ENCODE results near the gene CEND1.

CEND1 gene

DNA sequence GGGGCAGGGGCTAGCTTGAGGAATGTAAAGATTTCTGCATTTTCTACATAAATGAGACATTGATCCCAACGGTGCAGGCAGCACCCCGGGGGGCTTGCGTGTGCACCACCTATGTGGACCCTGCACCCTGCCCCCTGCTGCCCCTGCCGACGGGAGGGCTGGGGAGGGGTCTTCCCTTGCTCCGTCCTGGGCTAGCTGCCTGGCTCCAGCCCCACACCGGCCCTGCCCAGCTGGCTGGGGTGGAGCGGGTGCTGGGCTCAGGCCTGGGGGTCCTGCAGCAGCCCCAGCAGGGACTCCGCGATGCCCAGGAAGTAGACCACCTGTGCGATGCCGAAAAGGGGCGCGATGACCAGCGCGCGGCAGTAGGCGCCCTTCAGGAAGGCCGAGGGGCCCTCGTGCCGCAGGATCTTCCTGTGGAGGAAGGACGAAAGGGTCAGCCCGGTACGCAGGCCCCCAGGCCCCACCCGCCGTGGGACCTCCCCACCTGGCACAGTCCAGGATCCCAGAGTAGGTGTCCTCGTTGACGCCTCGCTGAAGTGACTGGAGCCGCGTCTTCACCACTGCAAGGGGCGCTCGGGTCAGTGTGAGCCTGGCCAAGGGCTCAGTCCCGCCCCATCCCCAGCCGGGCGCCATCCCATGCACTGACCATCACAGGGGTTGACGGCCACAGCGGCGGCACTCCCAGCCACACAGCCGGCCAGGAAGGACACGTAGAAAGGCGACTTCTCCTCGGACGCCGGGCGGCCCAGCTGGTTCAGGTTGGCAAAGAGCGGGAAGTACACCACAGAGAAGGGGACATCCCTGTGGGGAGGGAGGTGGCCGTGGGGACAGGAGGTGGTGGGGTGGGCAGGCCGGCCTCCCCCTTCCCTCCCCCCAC is 2.0 kb upstream of the CEND1 start:
- Histone ChIP-seq H4K20me1 (ENCODE audit: control insufficient read depth, insufficient read depth, low read depth, low read length) (peaks cover 3% of the 10 kb centered on the region; the same call in 1 of the 2 replicates), H3K9me2 (replicated peaks; ENCODE audit: control insufficient read depth, low read length) (no peaks in the 10 kb centered on the region), H3K79me2 (ENCODE audit: control insufficient read depth, low read length) (peaks cover 22% of the 10 kb centered on the region), H3K9me3 (ENCODE audit: control insufficient read depth, insufficient read depth, low read length) (no peaks in the 10 kb centered on the region), H3K36me3 (ENCODE audit: control insufficient read depth, low read length) (peaks cover 10% of the 10 kb centered on the region; the same call in 1 of the 2 replicates), H3K4me3 (ENCODE audit: low read length) (no peak overlapping the region), H3K4me2 (ENCODE audit: low read length) (no peak overlapping the region), H3K27me3 (ENCODE audit: control insufficient read depth, low read length) (no peaks in the 10 kb centered on the region), H3K4me1 (ENCODE audit: control insufficient read depth, low read length) (peaks cover 43% of the 10 kb centered on the region), H3F3A (ENCODE audit: control insufficient read depth, insufficient read depth) (peaks cover 8% of the 10 kb centered on the region; the same call in 1 of the 2 replicates), H3K27ac (ENCODE audit: low read depth, low read length) (no peak overlapping the region)
- TF ChIP-seq CTCF (IDR thresholded peaks at IDR 0.05; ENCODE audit: low read depth, low read length, poor library complexity, severe bottlenecking) (no peak), EZH2phosphoT487 (IDR thresholded peaks at IDR 0.05; ENCODE audit: borderline replicate concordance, low read length) (no peak)

GRCh38 chr11:790721-791564 is 1.1 kb upstream of the CEND1 start:
- H3K9me2 ChIP-seq (replicated peaks; ENCODE audit: control insufficient read depth, low read length), result no peaks in the 10 kb centered on the region
- no peaks in the 10 kb centered on the region for H3K27me3 ChIP-seq (ENCODE audit: control insufficient read depth, low read length)
- H3K4me1 ChIP-seq (ENCODE audit: control insufficient read depth, low read length), result peaks cover 35% of the 10 kb centered on the region
- peaks cover 10% of the 10 kb centered on the region; the same call in 1 of the 2 replicates for H3K36me3 ChIP-seq (ENCODE audit: control insufficient read depth, low read length)
- no peaks in the 10 kb centered on the region for H4K20me1 ChIP-seq (ENCODE audit: control insufficient read depth, insufficient read depth, low read depth, low read length)
- TF ChIP-seq CTCF (IDR thresholded peaks at IDR 0.05; ENCODE audit: low read depth, low read length, poor library complexity, severe bottlenecking) (no peak), EZH2phosphoT487 (IDR thresholded peaks at IDR 0.05; ENCODE audit: borderline replicate concordance, low read length) (no peak)
- H3K4me2 ChIP-seq (ENCODE audit: low read length), result no peak overlapping the region
- H3K9me3 ChIP-seq (ENCODE audit: control insufficient read depth, insufficient read depth, low read length), result no peaks in the 10 kb centered on the region
- H3K27ac ChIP-seq (ENCODE audit: low read depth, low read length), result no peak overlapping the region
- 0 out of 2 replicates have a peak, but pooled peaks cover 4% of the 10 kb centered on the region for H3F3A ChIP-seq (ENCODE audit: control insufficient read depth, insufficient read depth)
- no peak overlapping the region for H3K4me3 ChIP-seq (ENCODE audit: low read length)
- peaks cover 14% of the 10 kb centered on the region for H3K79me2 ChIP-seq (ENCODE audit: control insufficient read depth, low read length)

DNA sequence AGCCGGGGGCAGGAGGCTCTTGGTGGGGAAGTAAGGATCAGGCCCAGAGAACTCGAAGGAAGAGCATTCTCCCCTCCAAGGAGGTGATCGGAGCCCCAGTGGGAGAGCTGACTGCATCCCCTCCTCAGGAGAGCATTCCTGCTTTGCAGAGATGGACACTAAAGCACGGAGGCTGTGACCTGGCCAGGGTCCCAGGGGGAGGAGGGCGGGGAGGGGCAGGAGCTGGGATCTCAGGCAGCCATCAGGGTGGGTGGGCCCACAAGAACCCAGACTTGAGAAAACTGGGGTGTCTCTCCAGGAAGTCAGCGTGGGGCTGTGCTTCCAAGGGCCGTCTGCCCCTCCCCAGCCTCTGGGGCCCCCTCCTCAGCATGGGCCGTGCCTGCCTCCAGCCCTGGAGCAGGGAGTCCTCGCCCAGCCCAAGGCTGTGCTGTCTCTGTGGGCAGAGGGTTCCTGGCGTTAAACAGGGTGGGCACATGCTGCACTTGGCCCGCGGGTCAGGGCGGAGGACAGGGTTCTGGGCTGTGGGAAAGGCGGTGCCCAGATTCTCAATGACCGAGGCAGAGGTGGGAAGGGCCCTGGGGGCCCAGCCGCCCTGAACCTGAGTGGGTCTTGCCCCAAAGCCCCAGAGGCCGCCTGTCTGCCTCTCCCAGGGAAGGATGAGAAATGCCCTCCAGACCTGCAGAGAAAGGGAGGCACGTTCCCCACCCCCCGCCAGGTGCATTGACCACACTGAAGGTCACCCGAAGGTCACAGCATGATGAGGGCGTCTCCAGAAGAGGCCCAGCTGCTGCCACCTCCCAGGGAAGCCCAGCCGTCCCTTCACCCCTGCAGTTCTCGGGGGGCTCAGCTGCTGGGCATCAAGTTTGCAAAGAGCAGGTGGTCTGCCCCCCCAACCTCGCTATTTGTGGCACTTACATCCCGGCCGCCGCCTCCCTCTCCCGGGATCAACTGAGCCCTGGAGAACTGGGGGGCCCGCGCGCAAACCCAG is 643 bp downstream of the CEND1 start:
- Histone ChIP-seq H3K4me3 (ENCODE audit: low read length) (peak overlapping the region; percentile 69), H3K4me1 (ENCODE audit: control insufficient read depth, low read length) (peaks cover 21% of the 10 kb centered on the region), H3K9me2 (replicated peaks; ENCODE audit: control insufficient read depth, low read length) (no peaks in the 10 kb centered on the region), H3K79me2 (ENCODE audit: control insufficient read depth, low read length) (peaks cover 6% of the 10 kb centered on the region), H3K27ac (ENCODE audit: low read depth, low read length) (no peak overlapping the region), H3F3A (ENCODE audit: control insufficient read depth, insufficient read depth) (0 out of 2 replicates have a peak, but pooled peaks cover 4% of the 10 kb centered on the region), H3K4me2 (ENCODE audit: low read length) (peak overlapping the region; percentile 50), H3K9me3 (ENCODE audit: control insufficient read depth, insufficient read depth, low read length) (no peaks in the 10 kb centered on the region), H3K27me3 (ENCODE audit: control insufficient read depth, low read length) (no peaks in the 10 kb centered on the region), H3K36me3 (ENCODE audit: control insufficient read depth, low read length) (peaks cover 4% of the 10 kb centered on the region; the same call in 1 of the 2 replicates), H4K20me1 (ENCODE audit: control insufficient read depth, insufficient read depth, low read depth, low read length) (no peaks in the 10 kb centered on the region)
- no peak for TF ChIP-seq EZH2phosphoT487 (IDR thresholded peaks at IDR 0.05; ENCODE audit: borderline replicate concordance, low read length)
- no peak for TF ChIP-seq CTCF (IDR thresholded peaks at IDR 0.05; ENCODE audit: low read depth, low read length, poor library complexity, severe bottlenecking)

All from DOHH2 (cell line).